Measurements from ENCODE around the gene ALB.

The ALB gene

GRCh38 chr4:73408181-73408867 lies 4.2 kb downstream of the ALB start:
- no peak for DNase-seq (ENCODE audit: low read depth)
- H3K4me3 ChIP-seq (ENCODE audit: low read depth, low read length) = no peak overlapping the region
- TF ChIP-seq, protein P1, sequence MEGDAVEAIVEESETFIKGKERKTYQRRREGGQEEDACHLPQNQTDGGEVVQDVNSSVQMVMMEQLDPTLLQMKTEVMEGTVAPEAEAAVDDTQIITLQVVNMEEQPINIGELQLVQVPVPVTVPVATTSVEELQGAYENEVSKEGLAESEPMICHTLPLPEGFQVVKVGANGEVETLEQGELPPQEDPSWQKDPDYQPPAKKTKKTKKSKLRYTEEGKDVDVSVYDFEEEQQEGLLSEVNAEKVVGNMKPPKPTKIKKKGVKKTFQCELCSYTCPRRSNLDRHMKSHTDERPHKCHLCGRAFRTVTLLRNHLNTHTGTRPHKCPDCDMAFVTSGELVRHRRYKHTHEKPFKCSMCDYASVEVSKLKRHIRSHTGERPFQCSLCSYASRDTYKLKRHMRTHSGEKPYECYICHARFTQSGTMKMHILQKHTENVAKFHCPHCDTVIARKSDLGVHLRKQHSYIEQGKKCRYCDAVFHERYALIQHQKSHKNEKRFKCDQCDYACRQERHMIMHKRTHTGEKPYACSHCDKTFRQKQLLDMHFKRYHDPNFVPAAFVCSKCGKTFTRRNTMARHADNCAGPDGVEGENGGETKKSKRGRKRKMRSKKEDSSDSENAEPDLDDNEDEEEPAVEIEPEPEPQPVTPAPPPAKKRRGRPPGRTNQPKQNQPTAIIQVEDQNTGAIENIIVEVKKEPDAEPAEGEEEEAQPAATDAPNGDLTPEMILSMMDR (IDR thresholded peaks at IDR 0.05; ENCODE audit: insufficient read depth, low read depth, low read length, missing control alignments) = no peak

DNA sequence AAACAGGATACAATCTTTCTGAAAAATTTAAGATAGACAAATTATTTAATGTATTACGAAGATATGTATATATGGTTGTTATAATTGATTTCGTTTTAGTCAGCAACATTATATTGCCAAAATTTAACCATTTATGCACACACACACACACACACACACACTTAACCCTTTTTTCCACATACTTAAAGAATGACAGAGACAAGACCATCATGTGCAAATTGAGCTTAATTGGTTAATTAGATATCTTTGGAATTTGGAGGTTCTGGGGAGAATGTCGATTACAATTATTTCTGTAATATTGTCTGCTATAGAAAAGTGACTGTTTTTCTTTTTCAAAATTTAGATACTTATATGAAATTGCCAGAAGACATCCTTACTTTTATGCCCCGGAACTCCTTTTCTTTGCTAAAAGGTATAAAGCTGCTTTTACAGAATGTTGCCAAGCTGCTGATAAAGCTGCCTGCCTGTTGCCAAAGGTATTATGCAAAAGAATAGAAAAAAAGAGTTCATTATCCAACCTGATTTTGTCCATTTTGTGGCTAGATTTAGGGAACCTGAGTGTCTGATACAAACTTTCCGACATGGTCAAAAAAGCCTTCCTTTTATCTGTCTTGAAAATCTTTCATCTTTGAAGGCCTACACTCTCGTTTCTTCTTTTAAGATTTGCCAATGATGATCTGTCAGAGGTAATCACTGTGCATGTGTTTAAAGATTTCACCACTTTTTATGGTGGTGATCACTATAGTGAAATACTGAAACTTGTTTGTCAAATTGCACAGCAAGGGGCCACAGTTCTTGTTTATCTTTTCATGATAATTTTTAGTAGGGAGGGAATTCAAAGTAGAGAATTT lies 5.2 kb downstream of the ALB start:
- DNase-seq (ENCODE audit: low read depth) = no peak
- TF ChIP-seq, protein P1 (IDR thresholded peaks at IDR 0.05; ENCODE audit: insufficient read depth, low read depth, low read length, missing control alignments) = no peak
- H3K4me3 ChIP-seq (ENCODE audit: low read depth, low read length) = no peak overlapping the region

DNA sequence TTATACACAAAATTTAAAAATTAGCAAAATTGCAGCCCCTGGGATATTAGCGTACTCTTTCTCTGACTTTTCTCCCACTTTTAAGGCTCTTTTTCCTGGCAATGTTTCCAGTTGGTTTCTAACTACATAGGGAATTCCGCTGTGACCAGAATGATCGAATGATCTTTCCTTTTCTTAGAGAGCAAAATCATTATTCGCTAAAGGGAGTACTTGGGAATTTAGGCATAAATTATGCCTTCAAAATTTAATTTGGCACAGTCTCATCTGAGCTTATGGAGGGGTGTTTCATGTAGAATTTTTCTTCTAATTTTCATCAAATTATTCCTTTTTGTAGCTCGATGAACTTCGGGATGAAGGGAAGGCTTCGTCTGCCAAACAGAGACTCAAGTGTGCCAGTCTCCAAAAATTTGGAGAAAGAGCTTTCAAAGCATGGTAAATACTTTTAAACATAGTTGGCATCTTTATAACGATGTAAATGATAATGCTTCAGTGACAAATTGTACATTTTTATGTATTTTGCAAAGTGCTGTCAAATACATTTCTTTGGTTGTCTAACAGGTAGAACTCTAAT lies 6.0 kb downstream of the ALB start:
- no peak overlapping the region for H3K4me3 ChIP-seq (ENCODE audit: low read depth, low read length)
- TF ChIP-seq, protein P1 (IDR thresholded peaks at IDR 0.05; ENCODE audit: insufficient read depth, low read depth, low read length, missing control alignments) = no peak
- DNase-seq (ENCODE audit: low read depth) = no peak

GRCh38 chr4:73410916-73411730 lies 7.0 kb downstream of the ALB start:
- TF ChIP-seq, protein P1 (IDR thresholded peaks at IDR 0.05; ENCODE audit: insufficient read depth, low read depth, low read length, missing control alignments) = no peak
- no peak for DNase-seq (ENCODE audit: low read depth)
- no peak overlapping the region for H3K4me3 ChIP-seq (ENCODE audit: low read depth, low read length)

GRCh38 chr4:73411731-73412414 lies 7.8 kb downstream of the ALB start:
- TF ChIP-seq, protein P1 (IDR thresholded peaks at IDR 0.05; ENCODE audit: insufficient read depth, low read depth, low read length, missing control alignments) = no peak
- no peak for DNase-seq (ENCODE audit: low read depth)

DNA sequence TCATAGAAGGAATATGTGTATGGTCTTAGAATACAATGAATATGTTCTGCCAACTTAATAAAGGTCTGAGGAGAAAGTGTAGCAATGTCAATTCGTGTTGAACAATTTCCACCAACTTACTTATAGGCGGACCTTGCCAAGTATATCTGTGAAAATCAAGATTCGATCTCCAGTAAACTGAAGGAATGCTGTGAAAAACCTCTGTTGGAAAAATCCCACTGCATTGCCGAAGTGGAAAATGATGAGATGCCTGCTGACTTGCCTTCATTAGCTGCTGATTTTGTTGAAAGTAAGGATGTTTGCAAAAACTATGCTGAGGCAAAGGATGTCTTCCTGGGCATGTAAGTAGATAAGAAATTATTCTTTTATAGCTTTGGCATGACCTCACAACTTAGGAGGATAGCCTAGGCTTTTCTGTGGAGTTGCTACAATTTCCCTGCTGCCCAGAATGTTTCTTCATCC lies 9.2 kb downstream of the ALB start:
- DNase-seq (ENCODE audit: low read depth) = no peak
- TF ChIP-seq, protein P1 (IDR thresholded peaks at IDR 0.05; ENCODE audit: insufficient read depth, low read depth, low read length, missing control alignments) = no peak
- H3K4me3 ChIP-seq (ENCODE audit: low read depth, low read length) = no peak overlapping the region

More at GRCh38 chr4:73411731-73412414, 7.8 kb downstream of the ALB start:
- H3K4me3 ChIP-seq (ENCODE audit: low read depth, low read length) = no peak overlapping the region

All from GM12865 (cell line).